Transverse colon (tissue), 3 donors: ENCODE results near the gene KLHL1.

Experiments
- POLR2A ChIP-seq: fragments of 450-650 bp; IDR thresholded peaks from one replicate; pipeline ENCODE4 v1.6.1; 2016; ENCODE audit warnings: antibody characterized with exemption, mild to moderate bottlenecking, moderate library complexity
- TF ChIP-seq, protein P1 (sequence below), 5 experiments: fragments of 200-600 bp in 3 of 5; fragments of 450-650 bp in 2 of 5; sonication (generic) in 3 of 5; IDR thresholded peaks; 1 replicate in 2 of 5; 2 replicates in 3 of 5; pipeline ENCODE4 v1.5.1; 2016 to 2017; ENCODE audit warnings: antibody characterized with exemption in 5 of 5, inconsistent platforms in 3 of 5, mild to moderate bottlenecking in 2 of 5, moderate library complexity in 1 of 5

GRCh38 chr13:69912630-69913029 is 195.6 kb downstream of the KLHL1 start:
- TF ChIP-seq POLR2A = no peak
- TF ChIP-seq, protein P1, sequence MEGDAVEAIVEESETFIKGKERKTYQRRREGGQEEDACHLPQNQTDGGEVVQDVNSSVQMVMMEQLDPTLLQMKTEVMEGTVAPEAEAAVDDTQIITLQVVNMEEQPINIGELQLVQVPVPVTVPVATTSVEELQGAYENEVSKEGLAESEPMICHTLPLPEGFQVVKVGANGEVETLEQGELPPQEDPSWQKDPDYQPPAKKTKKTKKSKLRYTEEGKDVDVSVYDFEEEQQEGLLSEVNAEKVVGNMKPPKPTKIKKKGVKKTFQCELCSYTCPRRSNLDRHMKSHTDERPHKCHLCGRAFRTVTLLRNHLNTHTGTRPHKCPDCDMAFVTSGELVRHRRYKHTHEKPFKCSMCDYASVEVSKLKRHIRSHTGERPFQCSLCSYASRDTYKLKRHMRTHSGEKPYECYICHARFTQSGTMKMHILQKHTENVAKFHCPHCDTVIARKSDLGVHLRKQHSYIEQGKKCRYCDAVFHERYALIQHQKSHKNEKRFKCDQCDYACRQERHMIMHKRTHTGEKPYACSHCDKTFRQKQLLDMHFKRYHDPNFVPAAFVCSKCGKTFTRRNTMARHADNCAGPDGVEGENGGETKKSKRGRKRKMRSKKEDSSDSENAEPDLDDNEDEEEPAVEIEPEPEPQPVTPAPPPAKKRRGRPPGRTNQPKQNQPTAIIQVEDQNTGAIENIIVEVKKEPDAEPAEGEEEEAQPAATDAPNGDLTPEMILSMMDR (IDR thresholded peaks at IDR 0.05) = no peak
